GM15510 (cell line): ENCODE measurements around the gene C3orf70.

Source experiments
- POLR2A ChIP-seq: IDR thresholded peaks from 3 replicates; pipeline ENCODE4 v1.6.1; 2011; ENCODE audit warnings: borderline replicate concordance; ENCODE audit not compliant: insufficient read length; ENCODE audit errors: extremely low read depth

Gene C3orf70

GRCh38 chr3:185081521-185081920 lies 71.3 kb downstream of the C3orf70 start:
- TF ChIP-seq POLR2A: no peak

- TF ChIP-seq POLR2A: no peak
Observed at GRCh38 chr3:185079625-185080024, 73.2 kb downstream of the C3orf70 start.

- TF ChIP-seq POLR2A: no peak
Observed at GRCh38 chr3:185076219-185076618, 76.6 kb downstream of the C3orf70 start.

GRCh38 chr3:185075547-185075946 lies 77.3 kb downstream of the C3orf70 start:
- TF ChIP-seq POLR2A: no peak

- TF ChIP-seq POLR2A: no peak
Observed at GRCh38 chr3:185071287-185071800, 81.5 kb downstream of the C3orf70 start.

- TF ChIP-seq POLR2A: no peak
Observed at GRCh38 chr3:185070491-185071286, 82.2 kb downstream of the C3orf70 start.

GRCh38 chr3:185069037-185070030 lies 83.5 kb downstream of the C3orf70 start:
- no peak for TF ChIP-seq POLR2A

- TF ChIP-seq POLR2A: no peak
Observed at GRCh38 chr3:185067173-185067572, 85.7 kb downstream of the C3orf70 start.

- no peak for TF ChIP-seq POLR2A
Observed at GRCh38 chr3:185066251-185066650, 86.6 kb downstream of the C3orf70 start.

GRCh38 chr3:185065059-185065458 lies 87.8 kb downstream of the C3orf70 start:
- no peak for TF ChIP-seq POLR2A

GRCh38 chr3:185063431-185063830 lies 89.4 kb downstream of the C3orf70 start:
- no peak for TF ChIP-seq POLR2A

GRCh38 chr3:185062191-185062590 lies 90.7 kb downstream of the C3orf70 start:
- no peak for TF ChIP-seq POLR2A

- no peak for TF ChIP-seq POLR2A
Observed at GRCh38 chr3:185060655-185061054, 92.2 kb downstream of the C3orf70 start.

GRCh38 chr3:185059766-185060165 lies 93.1 kb downstream of the C3orf70 start:
- TF ChIP-seq POLR2A: no peak

- no peak for TF ChIP-seq POLR2A
Observed at GRCh38 chr3:185058796-185059195, 94.1 kb downstream of the C3orf70 start.
